HEK293T (cell line): ENCODE measurements around the gene SMCO3.

ENCODE experiments used
- ARNT ChIP-seq: fragments of 450-650 bp; IDR thresholded peaks from 2 replicates; pipeline ENCODE4 v1.6.1; 2017; ENCODE audit warnings: mild to moderate bottlenecking
- FOXK2 ChIP-seq: fragments of 450-650 bp; IDR thresholded peaks from 2 replicates; pipeline ENCODE4 v1.6.1; 2016; ENCODE audit warnings: mild to moderate bottlenecking
- HDGF ChIP-seq: fragments of 450-650 bp; IDR thresholded peaks from 2 replicates; pipeline ENCODE4 v1.6.1; 2017; ENCODE audit warnings: antibody characterized with exemption, borderline replicate concordance
- TARDBP ChIP-seq: fragments of 450-650 bp; IDR thresholded peaks from 2 replicates; pipeline ENCODE4 v1.6.1; 2016
- ZNF384 ChIP-seq: fragments of 450-650 bp; IDR thresholded peaks from 2 replicates; pipeline ENCODE4 v1.6.1; 2016

DNA sequence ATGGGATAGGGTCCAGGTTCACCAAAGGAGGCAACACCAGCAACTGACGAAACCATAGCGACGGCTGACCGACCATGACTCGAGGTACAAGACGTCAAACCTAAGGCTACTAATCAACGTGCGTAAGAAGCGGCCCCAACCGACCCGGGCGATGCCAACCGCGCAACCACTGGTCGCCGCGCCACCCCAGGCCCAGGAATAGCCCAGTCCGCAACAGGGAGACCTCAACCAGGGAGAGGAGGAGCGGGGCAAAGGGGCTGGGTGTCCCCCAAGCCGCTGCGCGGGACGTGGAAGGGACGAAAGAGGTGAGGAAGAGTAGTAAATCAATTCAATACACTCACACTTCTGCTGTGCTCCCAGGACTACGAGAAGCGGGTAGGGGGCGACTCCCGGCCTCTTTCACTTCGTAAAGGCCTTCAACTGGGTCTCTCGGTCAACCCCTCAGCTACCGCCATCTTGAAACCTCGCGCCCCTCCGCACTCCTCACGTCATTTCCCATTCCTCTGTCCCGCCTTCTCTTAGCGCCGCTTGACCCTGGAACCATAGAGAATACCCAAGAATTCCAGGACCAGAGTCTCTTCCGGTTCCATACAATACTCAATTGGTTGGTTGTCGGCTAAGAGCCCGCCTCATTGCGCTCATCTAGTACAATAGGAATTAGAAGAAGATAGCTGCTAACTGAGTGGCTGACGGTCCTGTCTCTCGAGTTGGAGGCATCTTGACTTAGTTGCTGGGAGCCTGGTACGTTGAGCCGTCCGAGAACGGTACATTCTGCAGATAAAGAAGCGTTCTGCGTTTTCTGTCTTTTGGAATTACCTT is 10.8 kb downstream of the SMCO3 start, which contains the start of the genes C12orf60 and WBP11:
- no peak for TF ChIP-seq HDGF
- TF ChIP-seq FOXK2 = no peak
- no peak for TF ChIP-seq ZNF384
- TF ChIP-seq ARNT = no peak
- TF ChIP-seq TARDBP = no peak
